GM12878 (cell line): Measurements from ENCODE around the gene MYO16.

Experiments
- CTCF ChIP-seq, 3 experiments: IDR thresholded peaks in 2 of 3; conservative IDR thresholded peaks in 1 of 3; 2 replicates each; pipeline ENCODE4 v1.5.1; 2011; ENCODE audit warnings: low read depth in 3 of 3, low read length in 3 of 3, mild to moderate bottlenecking in 3 of 3, control low read depth in 2 of 3, moderate library complexity in 2 of 3, inconsistent platforms in 1 of 3, mixed read lengths in 1 of 3; ENCODE audit not compliant: control insufficient read depth in 2 of 3, insufficient read depth in 1 of 3; ENCODE audit errors: extremely low read depth in 1 of 3
- FOXM1 ChIP-seq: IDR thresholded peaks from 2 replicates; pipeline ENCODE4 v1.6.1; 2012; ENCODE audit warnings: low read depth, mild to moderate bottlenecking, inconsistent platforms, low read length, moderate library complexity
- HDAC2 ChIP-seq: fragments of 200-600 bp; sonication (generic); IDR thresholded peaks from 2 replicates; pipeline ENCODE4 v1.6.1; 2017
- MYB ChIP-seq: fragments of 150-350 bp; IDR thresholded peaks from 2 replicates; pipeline ENCODE4 v1.6.1; 2014; ENCODE audit warnings: mild to moderate bottlenecking, low read depth, low read length, borderline replicate concordance
- NR2C2 ChIP-seq: IDR thresholded peaks from 2 replicates; pipeline ENCODE4 v1.6.1; 2011; ENCODE audit warnings: borderline replicate concordance, low read depth; ENCODE audit not compliant: control insufficient read depth, insufficient read length
- PBX3 ChIP-seq: IDR thresholded peaks from 2 replicates; pipeline ENCODE4 v1.6.1; 2011; ENCODE audit warnings: mild to moderate bottlenecking, low read depth, low read length, moderate library complexity; ENCODE audit not compliant: insufficient replicate concordance
- REST ChIP-seq: IDR thresholded peaks from 2 replicates; pipeline ENCODE4 v1.6.1; 2012; ENCODE audit warnings: mild to moderate bottlenecking, low read depth, low read length
- USF2 ChIP-seq: IDR thresholded peaks from 2 replicates; pipeline ENCODE4 v1.6.1; 2011; ENCODE audit warnings: low read depth, low read length, improper control_type of control experiment, borderline replicate concordance

- TF ChIP-seq HDAC2 (no peak), REST (no peak), PBX3 (no peak), FOXM1 (no peak), MYB (no peak), CTCF (IDR thresholded peaks at IDR 0.05 in 2 of 3, conservative IDR thresholded peaks at IDR 0.05 in 1 of 3; ENCODE audit: control insufficient read depth in 2 of 3, extremely low read depth in 1 of 3, insufficient read depth in 1 of 3, low read depth in 3 of 3, low read length in 3 of 3) (no peak), NR2C2 (no peak), USF2 (no peak)
These were observed 517.0 kb downstream of the MYO16 start for GRCh38 chr13:109146393-109146792.
